D721Med (cell line): Measurements from ENCODE around the gene REXO1.

Experiments used
- DNase-seq: peaks from one replicate; pipeline ENCODE4 v3.0.0; 2011; ENCODE audit warnings: low spot score; ENCODE audit not compliant: insufficient read length
- FAIRE-seq: peaks from 2 replicates; lab custom pipeline; 2011; peaks lifted over from hg19 to GRCh38; lab: Jason Lieb, UNC
- TF ChIP-seq, protein P1 (sequence below): IDR thresholded peaks from 2 replicates; pipeline ENCODE4 v1.5.1; 2012; ENCODE audit warnings: mild to moderate bottlenecking, control low read depth; ENCODE audit not compliant: insufficient read depth; ENCODE audit errors: missing control alignments

The REXO1 gene

DNA sequence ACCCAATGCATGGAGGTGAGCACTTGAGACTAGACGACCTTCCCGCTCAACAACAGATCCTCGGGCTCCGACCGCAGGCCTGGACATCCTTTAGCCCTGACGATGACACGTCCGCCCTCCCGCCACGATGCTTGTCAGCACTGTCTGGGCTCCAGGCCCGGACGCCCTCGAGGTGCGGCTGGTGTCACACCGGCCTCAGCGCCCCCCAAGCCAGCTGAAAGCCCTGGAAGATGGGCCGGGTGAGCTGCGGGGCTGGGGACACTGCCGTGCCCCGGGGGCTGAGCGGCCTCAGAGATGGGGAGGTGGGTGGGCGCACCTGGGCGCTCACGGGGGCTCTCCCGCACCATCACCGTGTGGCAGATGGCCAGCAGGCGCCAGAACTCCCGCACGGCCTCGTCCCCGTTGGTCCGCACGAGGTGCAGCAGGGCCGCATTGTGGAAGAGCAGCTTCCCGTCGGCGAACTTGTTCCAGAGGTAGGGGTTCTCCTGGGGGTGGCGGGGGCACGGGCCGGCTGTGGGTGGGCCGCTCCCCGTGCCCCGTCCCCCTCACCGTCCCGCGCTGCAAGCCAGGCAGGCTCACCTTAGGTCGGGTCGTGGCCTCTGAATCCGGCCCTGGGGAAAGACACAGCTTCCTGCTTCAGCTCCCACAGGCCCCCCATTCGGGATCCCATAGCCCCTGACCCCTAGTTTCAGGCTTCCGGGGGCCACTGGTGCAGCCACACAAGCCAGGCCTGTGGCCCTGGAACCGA is 51.7 kb downstream of the REXO1 start:
- TF ChIP-seq, protein P1, sequence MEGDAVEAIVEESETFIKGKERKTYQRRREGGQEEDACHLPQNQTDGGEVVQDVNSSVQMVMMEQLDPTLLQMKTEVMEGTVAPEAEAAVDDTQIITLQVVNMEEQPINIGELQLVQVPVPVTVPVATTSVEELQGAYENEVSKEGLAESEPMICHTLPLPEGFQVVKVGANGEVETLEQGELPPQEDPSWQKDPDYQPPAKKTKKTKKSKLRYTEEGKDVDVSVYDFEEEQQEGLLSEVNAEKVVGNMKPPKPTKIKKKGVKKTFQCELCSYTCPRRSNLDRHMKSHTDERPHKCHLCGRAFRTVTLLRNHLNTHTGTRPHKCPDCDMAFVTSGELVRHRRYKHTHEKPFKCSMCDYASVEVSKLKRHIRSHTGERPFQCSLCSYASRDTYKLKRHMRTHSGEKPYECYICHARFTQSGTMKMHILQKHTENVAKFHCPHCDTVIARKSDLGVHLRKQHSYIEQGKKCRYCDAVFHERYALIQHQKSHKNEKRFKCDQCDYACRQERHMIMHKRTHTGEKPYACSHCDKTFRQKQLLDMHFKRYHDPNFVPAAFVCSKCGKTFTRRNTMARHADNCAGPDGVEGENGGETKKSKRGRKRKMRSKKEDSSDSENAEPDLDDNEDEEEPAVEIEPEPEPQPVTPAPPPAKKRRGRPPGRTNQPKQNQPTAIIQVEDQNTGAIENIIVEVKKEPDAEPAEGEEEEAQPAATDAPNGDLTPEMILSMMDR, result no peak
- DNase-seq (no peak), FAIRE-seq (no peak)

DNA sequence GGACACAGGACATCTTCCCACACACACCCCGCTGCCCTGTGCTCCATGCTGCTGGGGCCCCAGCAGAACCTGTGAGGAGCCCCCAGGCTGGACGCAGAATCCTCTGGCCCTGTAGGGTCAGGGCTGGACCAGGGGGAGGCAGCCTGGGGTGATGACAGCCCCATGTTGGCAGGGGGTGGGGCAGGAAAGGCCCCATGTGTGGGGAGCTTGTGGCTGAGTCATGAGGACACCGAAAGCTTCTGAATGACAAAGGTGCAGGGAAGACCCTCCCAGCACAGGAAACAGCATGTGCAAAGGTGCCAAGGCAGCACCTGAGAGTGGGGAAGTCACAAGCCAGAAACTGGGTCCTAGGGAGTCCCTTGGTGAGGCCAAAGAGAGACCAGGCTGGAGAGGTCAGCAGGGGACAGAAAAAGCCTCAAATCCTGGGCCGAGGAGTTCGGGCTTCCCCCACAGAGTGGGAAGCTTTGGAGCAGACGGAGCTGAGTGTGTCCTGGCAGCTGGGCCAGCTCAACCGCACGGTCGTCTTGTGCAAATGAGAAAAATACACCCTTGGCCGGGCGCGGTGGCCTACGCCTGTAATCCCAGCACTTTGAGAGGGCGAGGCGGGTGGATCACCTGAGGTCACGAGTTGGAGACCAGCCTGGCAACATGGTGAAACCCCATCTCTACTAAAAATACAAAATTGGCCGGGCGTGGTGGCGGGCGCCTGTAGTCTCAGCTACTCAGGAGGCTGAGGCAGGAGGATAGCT is 53.7 kb downstream of the REXO1 start:
- no peak for DNase-seq
- FAIRE-seq, result no peak
- TF ChIP-seq, protein P1, result no peak

DNA sequence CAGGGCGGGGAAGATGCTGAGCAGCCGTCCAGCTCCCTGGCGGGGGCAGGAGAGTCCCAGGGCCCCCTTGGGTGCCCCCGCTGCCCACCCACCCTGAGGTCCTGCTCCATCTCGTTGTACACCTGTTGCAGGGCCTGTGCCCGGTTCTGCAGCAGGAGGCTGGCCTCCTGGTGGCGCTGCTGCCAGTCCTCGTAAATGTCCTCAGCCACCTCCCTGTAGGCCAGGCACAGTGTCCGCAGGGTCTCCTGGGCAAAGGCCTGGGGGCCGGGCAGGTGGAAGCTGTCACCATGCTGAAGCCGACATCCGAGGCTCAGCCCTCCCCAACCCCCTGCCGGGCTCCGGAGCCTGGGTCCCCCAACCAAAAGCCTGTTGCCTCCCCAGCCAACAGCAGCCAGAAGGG is 56.4 kb downstream of the REXO1 start:
- TF ChIP-seq, protein P1, result no peak
- DNase-seq, result no peak
- no peak for FAIRE-seq

DNA sequence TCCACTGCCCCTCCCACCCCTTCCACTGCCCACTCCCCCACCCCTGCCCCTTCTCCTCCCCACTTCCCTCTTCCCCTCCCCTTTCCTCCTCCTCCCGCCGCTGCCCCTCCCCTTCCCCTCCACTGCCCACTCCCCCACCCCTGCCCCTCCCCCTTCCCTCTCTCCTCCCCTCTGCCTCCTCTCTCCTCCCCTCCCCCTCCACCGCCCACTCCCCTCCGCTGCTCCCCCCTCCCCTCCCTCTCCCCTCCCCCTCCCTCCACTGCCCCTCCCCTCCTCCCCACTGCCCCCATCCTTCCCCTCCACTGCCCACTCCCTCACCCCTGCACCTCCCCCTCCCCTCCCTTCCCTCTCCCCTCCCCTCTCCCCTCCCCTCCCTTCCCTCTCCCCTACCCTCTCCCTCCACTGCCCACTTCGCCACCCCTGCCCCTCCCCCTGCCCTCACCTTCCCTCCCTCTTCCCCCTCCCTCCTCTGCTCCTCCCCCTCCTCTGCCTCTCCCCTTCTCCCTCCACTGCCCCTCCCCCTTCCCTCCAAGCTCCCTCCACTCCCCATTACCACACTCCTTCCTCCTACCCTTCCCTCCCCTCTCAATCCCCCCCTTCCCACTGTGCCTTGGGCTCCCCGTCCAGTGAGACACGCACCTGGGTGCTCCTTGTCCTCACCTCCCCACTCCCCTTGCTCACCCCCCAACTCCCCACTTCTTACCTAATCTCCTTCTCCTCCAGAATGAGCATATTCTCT is 58.1 kb downstream of the REXO1 start:
- FAIRE-seq, result no peak
- TF ChIP-seq, protein P1, result no peak
- no peak for DNase-seq

DNA sequence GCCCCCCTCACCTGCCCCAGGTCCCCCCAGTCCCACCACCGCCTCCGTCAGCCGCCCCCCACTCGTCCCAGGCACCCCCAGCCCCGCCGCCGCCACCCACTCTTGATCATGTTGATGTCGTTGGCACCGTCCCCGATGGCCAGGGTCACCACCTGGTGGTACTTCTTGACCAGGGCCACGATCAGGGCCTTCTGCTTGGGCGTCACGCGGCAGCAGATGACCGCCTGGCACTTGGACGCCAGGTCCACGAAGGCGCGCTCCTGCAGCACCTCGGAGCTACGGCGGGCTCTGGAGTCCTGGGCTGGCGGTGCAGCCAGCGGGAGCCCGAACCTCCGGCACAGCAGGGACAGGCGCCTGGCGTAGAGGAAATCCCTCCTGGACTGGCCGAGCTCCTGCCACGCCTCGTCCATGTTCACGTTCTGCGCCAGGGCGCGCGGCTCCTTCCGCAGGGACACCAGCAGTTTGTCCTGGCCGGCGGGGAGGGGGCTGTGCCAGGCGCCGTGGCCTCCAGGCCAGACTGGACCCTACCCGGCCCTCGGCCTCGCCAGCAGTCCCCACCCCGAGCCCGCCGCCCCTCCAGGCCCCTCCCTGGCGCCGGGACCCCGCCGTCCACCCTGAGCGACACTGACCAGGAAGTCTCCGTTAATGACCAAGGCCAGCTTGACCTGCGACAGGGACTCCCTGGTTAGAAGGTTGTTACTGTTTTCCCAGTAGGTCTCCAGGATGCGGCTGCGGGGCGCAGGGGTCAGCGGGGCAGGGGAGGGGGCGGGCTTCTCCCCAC is 58.8 kb downstream of the REXO1 start:
- DNase-seq (no peak), FAIRE-seq (no peak)
- TF ChIP-seq, protein P1, result no peak

DNA sequence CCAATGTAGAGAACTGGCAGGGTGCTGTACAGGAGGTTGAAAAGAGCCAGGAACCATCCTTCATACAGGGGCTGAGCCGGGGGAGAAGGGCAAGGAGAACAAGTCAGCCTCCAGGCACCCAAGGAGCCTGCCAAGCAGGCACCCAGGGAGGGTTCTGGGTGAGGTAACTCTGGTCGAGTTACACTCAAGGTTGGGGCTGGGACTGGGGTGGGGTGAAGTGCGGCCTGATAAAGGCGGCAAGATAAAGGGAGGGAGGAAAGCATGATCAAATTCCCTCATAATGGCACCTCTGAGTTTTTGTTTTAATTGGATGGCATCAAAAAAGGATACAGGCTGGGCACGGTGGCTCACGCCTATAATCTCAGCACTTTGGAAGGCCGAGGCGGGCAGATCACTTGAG is 61.2 kb downstream of the REXO1 start:
- FAIRE-seq (no peak), DNase-seq (no peak)
- TF ChIP-seq, protein P1, result no peak
